ENCODE results near the gene COL27A1.

- TF ChIP-seq POLR2A (IDR thresholded peaks at IDR 0.05), result no peak
- TF ChIP-seq, protein P1, sequence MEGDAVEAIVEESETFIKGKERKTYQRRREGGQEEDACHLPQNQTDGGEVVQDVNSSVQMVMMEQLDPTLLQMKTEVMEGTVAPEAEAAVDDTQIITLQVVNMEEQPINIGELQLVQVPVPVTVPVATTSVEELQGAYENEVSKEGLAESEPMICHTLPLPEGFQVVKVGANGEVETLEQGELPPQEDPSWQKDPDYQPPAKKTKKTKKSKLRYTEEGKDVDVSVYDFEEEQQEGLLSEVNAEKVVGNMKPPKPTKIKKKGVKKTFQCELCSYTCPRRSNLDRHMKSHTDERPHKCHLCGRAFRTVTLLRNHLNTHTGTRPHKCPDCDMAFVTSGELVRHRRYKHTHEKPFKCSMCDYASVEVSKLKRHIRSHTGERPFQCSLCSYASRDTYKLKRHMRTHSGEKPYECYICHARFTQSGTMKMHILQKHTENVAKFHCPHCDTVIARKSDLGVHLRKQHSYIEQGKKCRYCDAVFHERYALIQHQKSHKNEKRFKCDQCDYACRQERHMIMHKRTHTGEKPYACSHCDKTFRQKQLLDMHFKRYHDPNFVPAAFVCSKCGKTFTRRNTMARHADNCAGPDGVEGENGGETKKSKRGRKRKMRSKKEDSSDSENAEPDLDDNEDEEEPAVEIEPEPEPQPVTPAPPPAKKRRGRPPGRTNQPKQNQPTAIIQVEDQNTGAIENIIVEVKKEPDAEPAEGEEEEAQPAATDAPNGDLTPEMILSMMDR (IDR thresholded peaks at IDR 0.05), result no peak
Observed at GRCh38 chr9:114183006-114183405, 27.7 kb downstream of the COL27A1 start.

Measured in testis (tissue), 2 donors.